BE2C (cell line): ENCODE measurements around the gene CAPN5.

Experiments used
- DNase-seq: peaks from one replicate; pipeline ENCODE4 v3.0.0-alpha.2; 2020
- H3K27me3 ChIP-seq: fragments of 250-450 bp; sonication (Bioruptor Pico); 2 replicates; pipeline ENCODE4 v1.5.1; 2020; ENCODE audit warnings: mild to moderate bottlenecking
- H3K36me3 ChIP-seq: fragments of 250-450 bp; sonication (Bioruptor Pico); 2 replicates; pipeline ENCODE4 v1.5.1; 2020; ENCODE audit warnings: mild to moderate bottlenecking
- H3K4me1 ChIP-seq: fragments of 250-450 bp; sonication (Bioruptor Pico); 2 replicates; pipeline ENCODE4 v1.5.1; 2020
- H3K4me3 ChIP-seq: 2 replicates; pipeline ENCODE4 v1.5.1; 2011; ENCODE audit warnings: low read depth, low read length
- H3K9me3 ChIP-seq: fragments of 250-450 bp; sonication (Bioruptor Pico); 2 replicates; pipeline ENCODE4 v1.5.1; 2020
- CTCF ChIP-seq: IDR thresholded peaks from 2 replicates; pipeline ENCODE4 v1.5.1; 2012; ENCODE audit warnings: mild to moderate bottlenecking, low read depth, low read length

Gene CAPN5

GRCh38 chr11:77039491-77040400, 27.0 kb upstream of the CAPN5 start:
- Histone ChIP-seq H3K36me3 (no peaks in the 10 kb centered on the region), H3K4me1 (no peaks in the 10 kb centered on the region), H3K9me3 (no peaks in the 10 kb centered on the region), H3K4me3 (peak overlapping the region; percentile 49), H3K27me3 (peaks cover 5% of the 10 kb centered on the region; the same call in 1 of the 2 replicates)
- peak; percentile 69 for TF ChIP-seq CTCF
- DNase-seq: peak; percentile 64

GRCh38 chr11:77040401-77040777, 26.4 kb upstream of the CAPN5 start:
- TF ChIP-seq CTCF: no peak
- no peaks in the 10 kb centered on the region for H3K9me3 ChIP-seq
- H3K27me3 ChIP-seq: peaks cover 5% of the 10 kb centered on the region; the same call in 1 of the 2 replicates
- H3K4me3 ChIP-seq: no peak overlapping the region
- H3K4me1 ChIP-seq: no peaks in the 10 kb centered on the region
- no peaks in the 10 kb centered on the region for H3K36me3 ChIP-seq
- DNase-seq: no peak

GRCh38 chr11:77040889-77041288, 25.9 kb upstream of the CAPN5 start:
- H3K4me1 ChIP-seq: no peaks in the 10 kb centered on the region
- no peak for TF ChIP-seq CTCF
- no peaks in the 10 kb centered on the region for H3K9me3 ChIP-seq
- no peaks in the 10 kb centered on the region for H3K36me3 ChIP-seq
- DNase-seq: no peak
- H3K27me3 ChIP-seq: peaks cover 5% of the 10 kb centered on the region; the same call in 1 of the 2 replicates
- no peak overlapping the region for H3K4me3 ChIP-seq

GRCh38 chr11:77042111-77042726, 24.6 kb upstream of the CAPN5 start:
- DNase-seq: no peak
- H3K4me3 ChIP-seq: no peak overlapping the region
- H3K4me1 ChIP-seq: no peaks in the 10 kb centered on the region
- H3K36me3 ChIP-seq: no peaks in the 10 kb centered on the region
- H3K9me3 ChIP-seq: no peaks in the 10 kb centered on the region
- H3K27me3 ChIP-seq: peaks cover 5% of the 10 kb centered on the region; the same call in 1 of the 2 replicates
- no peak for TF ChIP-seq CTCF

- no peak for DNase-seq
- TF ChIP-seq CTCF: no peak
- H3K4me3 ChIP-seq: no peak overlapping the region
- H3K4me1 ChIP-seq: no peaks in the 10 kb centered on the region
- H3K36me3 ChIP-seq: no peaks in the 10 kb centered on the region
- peaks cover 5% of the 10 kb centered on the region; the same call in 1 of the 2 replicates for H3K27me3 ChIP-seq
- H3K9me3 ChIP-seq: no peaks in the 10 kb centered on the region
Observed at GRCh38 chr11:77044356-77044755, 22.4 kb upstream of the CAPN5 start.

- no peak for DNase-seq
- Histone ChIP-seq H3K4me3 (no peak overlapping the region), H3K27me3 (peaks cover 1% of the 10 kb centered on the region; the same call in 1 of the 2 replicates), H3K36me3 (no peaks in the 10 kb centered on the region), H3K4me1 (no peaks in the 10 kb centered on the region), H3K9me3 (no peaks in the 10 kb centered on the region)
- no peak for TF ChIP-seq CTCF
Observed at GRCh38 chr11:77044886-77045285, 21.9 kb upstream of the CAPN5 start.
